ENCODE data around the gene FXN.

Gene FXN

GRCh38 chr9:69147041-69147834 lies 111.7 kb downstream of the FXN start:
- DNase-seq = no peak

GRCh38 chr9:69149321-69149807 lies 113.8 kb downstream of the FXN start:
- no peak for DNase-seq
